ENCODE results near the gene SIPA1L3. TPM values are rescaled to one million over a fixed set of nuclear protein-coding genes. Genes with fewer than 3 reads are reported as not detected.

Gene SIPA1L3
- total and polyA plus RNA-seq, 8 donors: 2.9 to 211 (median 24.3) TPM

- 94 to 98% (median 96%) methylated on average over 7 of the region's 7 CpGs for WGBS, 5 donors
- no peaks in the 10 kb centered on the region for H3K9me3 ChIP-seq
- intact Hi-C loops (cut with DNase I; ENCODE audit: low total_unique reads): no loop called here
These were observed 177.2 kb downstream of the SIPA1L3 start for GRCh38 chr19:38084196-38084595.

GRCh38 chr19:38089440-38089839 lies 182.4 kb downstream of the SIPA1L3 start:
- no peaks in the 10 kb centered on the region for H3K9me3 ChIP-seq
- TF ChIP-seq CTCF (IDR thresholded peaks at IDR 0.05) (no peak), EP300 (IDR thresholded peaks at IDR 0.05) (no peak), POLR2A (IDR thresholded peaks at IDR 0.05) (no peak), POLR2AphosphoS5 (IDR thresholded peaks at IDR 0.05) (no peak)
- no peak overlapping the region for H3K4me3 ChIP-seq
- intact Hi-C loops (cut with DNase I; ENCODE audit: low total_unique reads): no loop called here
- H3K27me3 ChIP-seq: no peaks in the 10 kb centered on the region
- no peaks in the 10 kb centered on the region for H3K4me1 ChIP-seq
- WGBS, 5 donors: 92 to 96% (median 93%) methylated on average over 1 of the region's 1 CpG
- peaks cover 8 to 56% (median 54%) of the 10 kb centered on the region in 4 donors for H3K36me3 ChIP-seq
- no peak for DNase-seq
- no peak overlapping the region for H3K27ac ChIP-seq

More at GRCh38 chr19:38084196-38084595, 177.2 kb downstream of the SIPA1L3 start:
- Histone ChIP-seq H3K27ac (no peak overlapping the region), H3K36me3 (peaks cover 19 to 62% (median 47%) of the 10 kb centered on the region in 4 donors), H3K4me1 (peaks cover 0 to 6% (median 3%) of the 10 kb centered on the region in 4 donors), H3K27me3 (no peaks in the 10 kb centered on the region), H3K4me3 (no peak overlapping the region)
- TF ChIP-seq CTCF (IDR thresholded peaks at IDR 0.05): no peak
- TF ChIP-seq POLR2A (IDR thresholded peaks at IDR 0.05): no peak
- no peak for DNase-seq

- 77 to 92% (median 80%) methylated on average over 8 of the region's 8 CpGs for WGBS, 5 donors
- intact Hi-C loops (cut with DNase I; ENCODE audit: low total_unique reads): no loop called here
- H3K4me3 ChIP-seq: no peak overlapping the region
- no peak for TF ChIP-seq POLR2A (IDR thresholded peaks at IDR 0.05)
- TF ChIP-seq EP300 (IDR thresholded peaks at IDR 0.05): no peak
- TF ChIP-seq POLR2AphosphoS5 (IDR thresholded peaks at IDR 0.05): no peak
- no peak for TF ChIP-seq CTCF (IDR thresholded peaks at IDR 0.05)
- peaks cover 11 to 55% (median 42%) of the 10 kb centered on the region in 4 donors for H3K36me3 ChIP-seq
- DNase-seq: no peak
- H3K4me1 ChIP-seq: peaks cover 0 to 8% (median 0%) of the 10 kb centered on the region in 4 donors
- no peaks in the 10 kb centered on the region for H3K27me3 ChIP-seq
- no peaks in the 10 kb centered on the region for H3K9me3 ChIP-seq
- H3K27ac ChIP-seq: no peak overlapping the region
These were observed 186.1 kb downstream of the SIPA1L3 start for GRCh38 chr19:38093154-38093553.

- TF ChIP-seq EP300 (IDR thresholded peaks at IDR 0.05) (no peak), POLR2AphosphoS5 (IDR thresholded peaks at IDR 0.05) (no peak), CTCF (IDR thresholded peaks at IDR 0.05) (no peak), POLR2A (IDR thresholded peaks at IDR 0.05) (no peak)
- H3K9me3 ChIP-seq: no peaks in the 10 kb centered on the region
- no peaks in the 10 kb centered on the region for H3K27me3 ChIP-seq
- no peak overlapping the region for H3K27ac ChIP-seq
- H3K4me1 ChIP-seq: peaks cover 0 to 8% (median 0%) of the 10 kb centered on the region in 4 donors
- peaks cover 11 to 50% (median 40%) of the 10 kb centered on the region in 4 donors for H3K36me3 ChIP-seq
- intact Hi-C loops (cut with DNase I; ENCODE audit: low total_unique reads): no loop called here
- 42 to 78% (median 57%) methylated on average over 3 to 6 of the region's 6 CpGs for WGBS, 5 donors
- DNase-seq: peak in 1 of 2 donors; percentile 26
- no peak overlapping the region for H3K4me3 ChIP-seq
These were observed 186.6 kb downstream of the SIPA1L3 start for GRCh38 chr19:38093587-38093986.
